Measurements from ENCODE around the gene BMPR1B.

The BMPR1B gene

GRCh38 chr4:94724016-94724790, 33.6 kb upstream of the BMPR1B start:
- H3K4me3 ChIP-seq (replicated peaks; ENCODE audit: insufficient read depth, low read length): no peak overlapping the region
- H3K27ac ChIP-seq (replicated peaks): no peak overlapping the region
- no peaks in the 10 kb centered on the region for H3K27me3 ChIP-seq (ENCODE audit: insufficient read depth, poor library complexity, severe bottlenecking)
- TF ChIP-seq REST (IDR thresholded peaks at IDR 0.05; ENCODE audit: insufficient replicate concordance, low read depth): no peak
- TF ChIP-seq SPI1 (IDR thresholded peaks at IDR 0.05; ENCODE audit: borderline replicate concordance, low read depth): no peak
- TF ChIP-seq POLR2AphosphoS5 (IDR thresholded peaks at IDR 0.05; ENCODE audit: low read depth): no peak
- no peak for TF ChIP-seq GABPA (IDR thresholded peaks at IDR 0.05; ENCODE audit: low read depth)
- no peak for TF ChIP-seq CTCF (IDR thresholded peaks at IDR 0.05; ENCODE audit: insufficient read depth, low read length)
- no peak for DNase-seq (ENCODE audit: low read depth in 1 of 2, low spot score in 1 of 2)

- Histone ChIP-seq H3K27me3 (ENCODE audit: insufficient read depth, poor library complexity, severe bottlenecking) (no peaks in the 10 kb centered on the region), H3K4me3 (replicated peaks; ENCODE audit: insufficient read depth, low read length) (no peak overlapping the region), H3K27ac (replicated peaks) (no peak overlapping the region)
- TF ChIP-seq GABPA (IDR thresholded peaks at IDR 0.05; ENCODE audit: low read depth): no peak
- TF ChIP-seq REST (IDR thresholded peaks at IDR 0.05; ENCODE audit: insufficient replicate concordance, low read depth): no peak
- no peak for TF ChIP-seq POLR2AphosphoS5 (IDR thresholded peaks at IDR 0.05; ENCODE audit: low read depth)
- TF ChIP-seq SPI1 (IDR thresholded peaks at IDR 0.05; ENCODE audit: borderline replicate concordance, low read depth): no peak
- TF ChIP-seq CTCF (IDR thresholded peaks at IDR 0.05; ENCODE audit: insufficient read depth, low read length): no peak
- DNase-seq (ENCODE audit: low read depth in 1 of 2, low spot score in 1 of 2): no peak
Observed at GRCh38 chr4:94726524-94727123, 31.1 kb upstream of the BMPR1B start.

- TF ChIP-seq POLR2AphosphoS5 (IDR thresholded peaks at IDR 0.05; ENCODE audit: low read depth): no peak
- TF ChIP-seq GABPA (IDR thresholded peaks at IDR 0.05; ENCODE audit: low read depth): no peak
- no peak for TF ChIP-seq CTCF (IDR thresholded peaks at IDR 0.05; ENCODE audit: insufficient read depth, low read length)
- TF ChIP-seq REST (IDR thresholded peaks at IDR 0.05; ENCODE audit: insufficient replicate concordance, low read depth): no peak
- no peak overlapping the region for H3K27ac ChIP-seq (replicated peaks)
- H3K4me3 ChIP-seq (replicated peaks; ENCODE audit: insufficient read depth, low read length): no peak overlapping the region
- DNase-seq (ENCODE audit: low read depth in 1 of 2, low spot score in 1 of 2): no peak
- H3K27me3 ChIP-seq (ENCODE audit: insufficient read depth, poor library complexity, severe bottlenecking): no peaks in the 10 kb centered on the region
Observed at GRCh38 chr4:94728056-94728766, 29.5 kb upstream of the BMPR1B start.

Data from HL-60 (cell line).